Body of pancreas (tissue), 4 donors: ENCODE results near the gene OGT.

Experiments
- POLR2A ChIP-seq, 3 donors: fragments of 450-650 bp; IDR thresholded peaks; one replicate each; pipeline ENCODE4 v1.6.1; 2016; ENCODE audit warnings: antibody characterized with exemption in 3 of 3, mild to moderate bottlenecking in 2 of 3
- TF ChIP-seq, protein P1 (sequence below), 7 experiments: fragments of 450-650 bp in 4 of 7; fragments of 200-600 bp in 3 of 7; sonication (generic) in 3 of 7; IDR thresholded peaks; one replicate each; pipeline ENCODE4 v1.5.1; 2016 to 2019; ENCODE audit warnings: antibody characterized with exemption in 7 of 7

DNA sequence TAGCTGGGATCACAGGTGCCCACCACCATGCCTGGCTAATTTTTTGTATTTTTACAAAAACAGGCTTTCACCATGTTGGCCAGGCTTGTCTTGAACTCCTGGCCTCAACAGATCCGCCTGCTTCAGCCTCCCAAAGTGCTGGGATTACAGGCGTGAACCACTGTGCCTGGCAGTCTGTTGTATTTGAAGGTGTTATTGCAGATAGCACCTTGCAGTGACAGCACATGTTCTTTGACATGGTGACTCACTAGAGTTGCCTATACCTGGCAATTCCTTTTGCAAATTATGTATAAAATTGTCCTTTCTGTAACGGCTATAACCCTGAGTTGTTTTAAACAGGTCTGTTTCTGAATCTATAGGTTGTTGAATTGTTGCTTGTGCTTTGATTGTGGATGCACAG is 7.9 kb downstream of the OGT start:
- TF ChIP-seq POLR2A (IDR thresholded peaks at IDR 0.05) = no peak
- TF ChIP-seq, protein P1, sequence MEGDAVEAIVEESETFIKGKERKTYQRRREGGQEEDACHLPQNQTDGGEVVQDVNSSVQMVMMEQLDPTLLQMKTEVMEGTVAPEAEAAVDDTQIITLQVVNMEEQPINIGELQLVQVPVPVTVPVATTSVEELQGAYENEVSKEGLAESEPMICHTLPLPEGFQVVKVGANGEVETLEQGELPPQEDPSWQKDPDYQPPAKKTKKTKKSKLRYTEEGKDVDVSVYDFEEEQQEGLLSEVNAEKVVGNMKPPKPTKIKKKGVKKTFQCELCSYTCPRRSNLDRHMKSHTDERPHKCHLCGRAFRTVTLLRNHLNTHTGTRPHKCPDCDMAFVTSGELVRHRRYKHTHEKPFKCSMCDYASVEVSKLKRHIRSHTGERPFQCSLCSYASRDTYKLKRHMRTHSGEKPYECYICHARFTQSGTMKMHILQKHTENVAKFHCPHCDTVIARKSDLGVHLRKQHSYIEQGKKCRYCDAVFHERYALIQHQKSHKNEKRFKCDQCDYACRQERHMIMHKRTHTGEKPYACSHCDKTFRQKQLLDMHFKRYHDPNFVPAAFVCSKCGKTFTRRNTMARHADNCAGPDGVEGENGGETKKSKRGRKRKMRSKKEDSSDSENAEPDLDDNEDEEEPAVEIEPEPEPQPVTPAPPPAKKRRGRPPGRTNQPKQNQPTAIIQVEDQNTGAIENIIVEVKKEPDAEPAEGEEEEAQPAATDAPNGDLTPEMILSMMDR (IDR thresholded peaks at IDR 0.05) = no peak
